ENCODE results near the gene CNKSR3.

DNA sequence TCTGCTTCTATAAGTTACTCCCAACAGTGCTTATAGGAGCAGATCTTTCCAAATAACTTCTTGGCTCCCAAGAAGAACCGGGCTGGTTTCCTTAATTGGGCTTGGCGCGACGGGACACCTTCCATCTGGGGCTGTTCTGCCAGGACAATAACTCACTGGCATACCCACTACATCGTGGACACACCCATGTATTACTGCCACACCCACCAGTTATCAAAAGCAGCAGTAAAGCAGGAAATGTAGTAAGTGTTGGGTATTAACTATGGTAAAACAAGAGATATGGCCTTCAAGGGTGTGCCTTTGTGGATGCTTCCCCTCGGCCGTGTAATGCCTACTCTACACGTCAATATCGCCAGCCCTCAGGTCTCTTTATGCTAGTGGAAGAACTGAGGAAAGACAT, 24.7 kb downstream of the CNKSR3 start:
- no peak for TF ChIP-seq EZH2phosphoT487 (IDR thresholded peaks at IDR 0.05)
- TF ChIP-seq, protein P1, sequence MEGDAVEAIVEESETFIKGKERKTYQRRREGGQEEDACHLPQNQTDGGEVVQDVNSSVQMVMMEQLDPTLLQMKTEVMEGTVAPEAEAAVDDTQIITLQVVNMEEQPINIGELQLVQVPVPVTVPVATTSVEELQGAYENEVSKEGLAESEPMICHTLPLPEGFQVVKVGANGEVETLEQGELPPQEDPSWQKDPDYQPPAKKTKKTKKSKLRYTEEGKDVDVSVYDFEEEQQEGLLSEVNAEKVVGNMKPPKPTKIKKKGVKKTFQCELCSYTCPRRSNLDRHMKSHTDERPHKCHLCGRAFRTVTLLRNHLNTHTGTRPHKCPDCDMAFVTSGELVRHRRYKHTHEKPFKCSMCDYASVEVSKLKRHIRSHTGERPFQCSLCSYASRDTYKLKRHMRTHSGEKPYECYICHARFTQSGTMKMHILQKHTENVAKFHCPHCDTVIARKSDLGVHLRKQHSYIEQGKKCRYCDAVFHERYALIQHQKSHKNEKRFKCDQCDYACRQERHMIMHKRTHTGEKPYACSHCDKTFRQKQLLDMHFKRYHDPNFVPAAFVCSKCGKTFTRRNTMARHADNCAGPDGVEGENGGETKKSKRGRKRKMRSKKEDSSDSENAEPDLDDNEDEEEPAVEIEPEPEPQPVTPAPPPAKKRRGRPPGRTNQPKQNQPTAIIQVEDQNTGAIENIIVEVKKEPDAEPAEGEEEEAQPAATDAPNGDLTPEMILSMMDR (IDR thresholded peaks at IDR 0.05): no peak
